Measurements from ENCODE around the gene TAAR5. TPM values are rescaled to one million over a fixed set of nuclear protein-coding genes. Genes with fewer than 3 reads are reported as not detected.

Gene TAAR5
- total RNA-seq, 1 experiment from 2014 or later: not detected

DNA sequence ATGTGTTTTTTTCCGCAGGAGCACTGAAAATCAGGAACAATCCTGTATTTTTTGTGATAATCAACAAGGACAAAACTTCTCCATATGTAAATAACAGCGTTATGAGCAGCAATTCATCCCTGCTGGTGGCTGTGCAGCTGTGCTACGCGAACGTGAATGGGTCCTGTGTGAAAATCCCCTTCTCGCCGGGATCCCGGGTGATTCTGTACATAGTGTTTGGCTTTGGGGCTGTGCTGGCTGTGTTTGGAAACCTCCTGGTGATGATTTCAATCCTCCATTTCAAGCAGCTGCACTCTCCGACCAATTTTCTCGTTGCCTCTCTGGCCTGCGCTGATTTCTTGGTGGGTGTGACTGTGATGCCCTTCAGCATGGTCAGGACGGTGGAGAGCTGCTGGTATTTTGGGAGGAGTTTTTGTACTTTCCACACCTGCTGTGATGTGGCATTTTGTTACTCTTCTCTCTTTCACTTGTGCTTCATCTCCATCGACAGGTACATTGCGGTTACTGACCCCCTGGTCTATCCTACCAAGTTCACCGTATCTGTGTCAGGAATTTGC is 19.2 kb downstream of the TAAR5 start, which contains the start of gene TAAR6:
TAAR6 (plus strand) TSS at position 102 of the 557 bp plus-strand sequence; CDS start at position 102, 0 bp downstream.
- Mint-ChIP-seq H3K4me3 (no peak within 1 kb of the TSS), H3K36me3 (no peaks in the 10 kb centered on the region), H3K27ac (no peak within 1 kb of the TSS; the same call in 1 of the 2 replicates), H3K27me3 (ENCODE audit: low read depth) (no peaks in the 10 kb centered on the region), H3K4me1 (peaks cover 38% of the 10 kb centered on the region), H3K9me3 (no peaks in the 10 kb centered on the region)
- ChIA-PET POLR2A (no interaction called here), CTCF (no interaction called here)
- DNase-seq (ENCODE audit: low spot score) (no peak), ATAC-seq (peak; percentile 66)
- TF ChIP-seq, protein P1, sequence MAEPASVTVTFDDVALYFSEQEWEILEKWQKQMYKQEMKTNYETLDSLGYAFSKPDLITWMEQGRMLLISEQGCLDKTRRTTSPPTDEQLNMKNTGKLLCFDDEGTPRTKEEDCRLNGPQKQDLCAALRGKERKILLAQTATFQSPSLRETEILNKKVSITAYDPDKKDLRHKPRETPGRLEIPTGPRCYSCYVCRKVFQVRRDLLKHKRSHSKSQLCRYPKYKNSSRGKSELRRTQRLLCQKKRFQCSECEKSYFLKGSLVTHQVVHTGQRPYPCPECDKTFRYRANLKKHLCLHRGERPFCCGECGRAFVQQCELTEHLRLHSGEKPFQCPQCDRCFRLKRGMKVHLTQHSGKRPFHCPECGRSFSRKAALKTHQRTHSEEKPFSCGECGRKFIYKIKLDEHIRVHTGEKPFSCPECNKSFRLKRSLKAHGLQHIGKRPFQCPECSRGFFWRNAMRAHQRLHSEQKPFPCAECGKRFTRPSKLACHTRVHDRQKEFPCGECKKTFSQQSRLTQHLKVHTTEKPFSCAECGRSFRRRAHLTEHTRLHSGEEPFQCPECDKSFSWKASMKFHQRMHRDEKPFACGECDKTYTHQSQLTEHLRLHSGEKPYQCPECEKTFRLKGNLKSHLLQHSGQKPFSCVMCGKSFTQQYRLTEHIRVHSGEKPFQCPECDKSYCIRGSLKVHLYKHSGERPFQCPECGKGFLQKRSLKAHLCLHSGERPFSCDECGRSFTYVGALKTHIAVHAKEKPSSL (CRISPR knock-in tag; conservative IDR thresholded peaks at IDR 0.05): no peak
- TF ChIP-seq ELF4 (CRISPR knock-in tag; IDR thresholded peaks at IDR 0.05; ENCODE audit: low read depth) (no peak), ZNF423 (CRISPR knock-in tag; IDR thresholded peaks at IDR 0.05) (no peak), FOXP1 (CRISPR knock-in tag; IDR thresholded peaks at IDR 0.05; ENCODE audit: borderline replicate concordance) (no peak), GRHL2 (CRISPR knock-in tag; IDR thresholded peaks at IDR 0.05; ENCODE audit: insufficient replicate concordance, severe bottlenecking) (no peak), NFATC4 (CRISPR knock-in tag; IDR thresholded peaks at IDR 0.05) (no peak), RORB (CRISPR knock-in tag; IDR thresholded peaks at IDR 0.05) (no peak), ETV6 (CRISPR knock-in tag; IDR thresholded peaks at IDR 0.05) (no peak)
- TF ChIP-seq, protein P2, sequence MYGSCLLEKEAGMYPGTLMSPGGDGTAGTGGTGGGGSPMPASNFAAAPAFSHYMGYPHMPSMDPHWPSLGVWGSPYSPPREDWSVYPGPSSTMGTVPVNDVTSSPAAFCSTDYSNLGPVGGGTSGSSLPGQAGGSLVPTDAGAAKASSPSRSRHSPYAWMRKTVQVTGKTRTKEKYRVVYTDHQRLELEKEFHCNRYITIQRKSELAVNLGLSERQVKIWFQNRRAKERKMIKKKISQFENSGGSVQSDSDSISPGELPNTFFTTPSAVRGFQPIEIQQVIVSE (CRISPR knock-in tag; IDR thresholded peaks at IDR 0.05; ENCODE audit: borderline replicate concordance): no peak
- TF ChIP-seq, protein P3, sequence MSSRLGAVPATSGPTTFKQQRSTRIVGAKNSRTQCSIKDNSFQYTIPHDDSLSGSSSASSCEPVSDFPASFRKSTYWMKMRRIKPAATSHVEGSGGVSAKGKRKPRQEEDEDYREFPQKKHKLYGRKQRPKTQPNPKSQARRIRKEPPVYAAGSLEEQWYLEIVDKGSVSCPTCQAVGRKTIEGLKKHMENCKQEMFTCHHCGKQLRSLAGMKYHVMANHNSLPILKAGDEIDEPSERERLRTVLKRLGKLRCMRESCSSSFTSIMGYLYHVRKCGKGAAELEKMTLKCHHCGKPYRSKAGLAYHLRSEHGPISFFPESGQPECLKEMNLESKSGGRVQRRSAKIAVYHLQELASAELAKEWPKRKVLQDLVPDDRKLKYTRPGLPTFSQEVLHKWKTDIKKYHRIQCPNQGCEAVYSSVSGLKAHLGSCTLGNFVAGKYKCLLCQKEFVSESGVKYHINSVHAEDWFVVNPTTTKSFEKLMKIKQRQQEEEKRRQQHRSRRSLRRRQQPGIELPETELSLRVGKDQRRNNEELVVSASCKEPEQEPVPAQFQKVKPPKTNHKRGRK (CRISPR knock-in tag; IDR thresholded peaks at IDR 0.05; ENCODE audit: borderline replicate concordance): no peak
- TF ChIP-seq, protein P4, sequence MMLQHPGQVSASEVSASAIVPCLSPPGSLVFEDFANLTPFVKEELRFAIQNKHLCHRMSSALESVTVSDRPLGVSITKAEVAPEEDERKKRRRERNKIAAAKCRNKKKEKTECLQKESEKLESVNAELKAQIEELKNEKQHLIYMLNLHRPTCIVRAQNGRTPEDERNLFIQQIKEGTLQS (CRISPR knock-in tag; conservative IDR thresholded peaks at IDR 0.05): no peak
- TF ChIP-seq, protein P5, sequence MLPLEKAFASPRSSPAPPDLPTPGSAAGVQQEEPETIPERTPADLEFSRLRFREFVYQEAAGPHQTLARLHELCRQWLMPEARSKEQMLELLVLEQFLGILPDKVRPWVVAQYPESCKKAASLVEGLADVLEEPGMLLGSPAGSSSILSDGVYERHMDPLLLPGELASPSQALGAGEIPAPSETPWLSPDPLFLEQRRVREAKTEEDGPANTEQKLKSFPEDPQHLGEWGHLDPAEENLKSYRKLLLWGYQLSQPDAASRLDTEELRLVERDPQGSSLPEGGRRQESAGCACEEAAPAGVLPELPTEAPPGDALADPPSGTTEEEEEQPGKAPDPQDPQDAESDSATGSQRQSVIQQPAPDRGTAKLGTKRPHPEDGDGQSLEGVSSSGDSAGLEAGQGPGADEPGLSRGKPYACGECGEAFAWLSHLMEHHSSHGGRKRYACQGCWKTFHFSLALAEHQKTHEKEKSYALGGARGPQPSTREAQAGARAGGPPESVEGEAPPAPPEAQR (CRISPR knock-in tag; IDR thresholded peaks at IDR 0.05): no peak
- TF ChIP-seq, protein P6, sequence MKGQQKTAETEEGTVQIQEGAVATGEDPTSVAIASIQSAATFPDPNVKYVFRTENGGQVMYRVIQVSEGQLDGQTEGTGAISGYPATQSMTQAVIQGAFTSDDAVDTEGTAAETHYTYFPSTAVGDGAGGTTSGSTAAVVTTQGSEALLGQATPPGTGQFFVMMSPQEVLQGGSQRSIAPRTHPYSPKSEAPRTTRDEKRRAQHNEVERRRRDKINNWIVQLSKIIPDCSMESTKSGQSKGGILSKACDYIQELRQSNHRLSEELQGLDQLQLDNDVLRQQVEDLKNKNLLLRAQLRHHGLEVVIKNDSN (CRISPR knock-in tag; IDR thresholded peaks at IDR 0.05): no peak
- TF ChIP-seq, protein P7, sequence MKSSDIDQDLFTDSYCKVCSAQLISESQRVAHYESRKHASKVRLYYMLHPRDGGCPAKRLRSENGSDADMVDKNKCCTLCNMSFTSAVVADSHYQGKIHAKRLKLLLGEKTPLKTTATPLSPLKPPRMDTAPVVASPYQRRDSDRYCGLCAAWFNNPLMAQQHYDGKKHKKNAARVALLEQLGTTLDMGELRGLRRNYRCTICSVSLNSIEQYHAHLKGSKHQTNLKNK (CRISPR knock-in tag; IDR thresholded peaks at IDR 0.05): no peak
- TF ChIP-seq, protein P8, sequence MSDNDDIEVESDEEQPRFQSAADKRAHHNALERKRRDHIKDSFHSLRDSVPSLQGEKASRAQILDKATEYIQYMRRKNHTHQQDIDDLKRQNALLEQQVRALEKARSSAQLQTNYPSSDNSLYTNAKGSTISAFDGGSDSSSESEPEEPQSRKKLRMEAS (CRISPR knock-in tag; IDR thresholded peaks at IDR 0.05): no peak
- TF ChIP-seq, protein P9, sequence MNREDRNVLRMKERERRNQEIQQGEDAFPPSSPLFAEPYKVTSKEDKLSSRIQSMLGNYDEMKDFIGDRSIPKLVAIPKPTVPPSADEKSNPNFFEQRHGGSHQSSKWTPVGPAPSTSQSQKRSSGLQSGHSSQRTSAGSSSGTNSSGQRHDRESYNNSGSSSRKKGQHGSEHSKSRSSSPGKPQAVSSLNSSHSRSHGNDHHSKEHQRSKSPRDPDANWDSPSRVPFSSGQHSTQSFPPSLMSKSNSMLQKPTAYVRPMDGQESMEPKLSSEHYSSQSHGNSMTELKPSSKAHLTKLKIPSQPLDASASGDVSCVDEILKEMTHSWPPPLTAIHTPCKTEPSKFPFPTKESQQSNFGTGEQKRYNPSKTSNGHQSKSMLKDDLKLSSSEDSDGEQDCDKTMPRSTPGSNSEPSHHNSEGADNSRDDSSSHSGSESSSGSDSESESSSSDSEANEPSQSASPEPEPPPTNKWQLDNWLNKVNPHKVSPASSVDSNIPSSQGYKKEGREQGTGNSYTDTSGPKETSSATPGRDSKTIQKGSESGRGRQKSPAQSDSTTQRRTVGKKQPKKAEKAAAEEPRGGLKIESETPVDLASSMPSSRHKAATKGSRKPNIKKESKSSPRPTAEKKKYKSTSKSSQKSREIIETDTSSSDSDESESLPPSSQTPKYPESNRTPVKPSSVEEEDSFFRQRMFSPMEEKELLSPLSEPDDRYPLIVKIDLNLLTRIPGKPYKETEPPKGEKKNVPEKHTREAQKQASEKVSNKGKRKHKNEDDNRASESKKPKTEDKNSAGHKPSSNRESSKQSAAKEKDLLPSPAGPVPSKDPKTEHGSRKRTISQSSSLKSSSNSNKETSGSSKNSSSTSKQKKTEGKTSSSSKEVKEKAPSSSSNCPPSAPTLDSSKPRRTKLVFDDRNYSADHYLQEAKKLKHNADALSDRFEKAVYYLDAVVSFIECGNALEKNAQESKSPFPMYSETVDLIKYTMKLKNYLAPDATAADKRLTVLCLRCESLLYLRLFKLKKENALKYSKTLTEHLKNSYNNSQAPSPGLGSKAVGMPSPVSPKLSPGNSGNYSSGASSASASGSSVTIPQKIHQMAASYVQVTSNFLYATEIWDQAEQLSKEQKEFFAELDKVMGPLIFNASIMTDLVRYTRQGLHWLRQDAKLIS (CRISPR knock-in tag; IDR thresholded peaks at IDR 0.05; ENCODE audit: borderline replicate concordance): no peak
- TF ChIP-seq, protein P10, sequence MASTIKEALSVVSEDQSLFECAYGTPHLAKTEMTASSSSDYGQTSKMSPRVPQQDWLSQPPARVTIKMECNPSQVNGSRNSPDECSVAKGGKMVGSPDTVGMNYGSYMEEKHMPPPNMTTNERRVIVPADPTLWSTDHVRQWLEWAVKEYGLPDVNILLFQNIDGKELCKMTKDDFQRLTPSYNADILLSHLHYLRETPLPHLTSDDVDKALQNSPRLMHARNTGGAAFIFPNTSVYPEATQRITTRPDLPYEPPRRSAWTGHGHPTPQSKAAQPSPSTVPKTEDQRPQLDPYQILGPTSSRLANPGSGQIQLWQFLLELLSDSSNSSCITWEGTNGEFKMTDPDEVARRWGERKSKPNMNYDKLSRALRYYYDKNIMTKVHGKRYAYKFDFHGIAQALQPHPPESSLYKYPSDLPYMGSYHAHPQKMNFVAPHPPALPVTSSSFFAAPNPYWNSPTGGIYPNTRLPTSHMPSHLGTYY (CRISPR knock-in tag; IDR thresholded peaks at IDR 0.05): no peak
- TF ChIP-seq, protein P11, sequence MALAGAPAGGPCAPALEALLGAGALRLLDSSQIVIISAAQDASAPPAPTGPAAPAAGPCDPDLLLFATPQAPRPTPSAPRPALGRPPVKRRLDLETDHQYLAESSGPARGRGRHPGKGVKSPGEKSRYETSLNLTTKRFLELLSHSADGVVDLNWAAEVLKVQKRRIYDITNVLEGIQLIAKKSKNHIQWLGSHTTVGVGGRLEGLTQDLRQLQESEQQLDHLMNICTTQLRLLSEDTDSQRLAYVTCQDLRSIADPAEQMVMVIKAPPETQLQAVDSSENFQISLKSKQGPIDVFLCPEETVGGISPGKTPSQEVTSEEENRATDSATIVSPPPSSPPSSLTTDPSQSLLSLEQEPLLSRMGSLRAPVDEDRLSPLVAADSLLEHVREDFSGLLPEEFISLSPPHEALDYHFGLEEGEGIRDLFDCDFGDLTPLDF (CRISPR knock-in tag; IDR thresholded peaks at IDR 0.05): no peak
